GM21390 (cell line): ENCODE data around the gene SGCE.

Source experiments
- ATAC-seq: cut with Tn5 transposase; IDR thresholded peaks from one replicate; pipeline ENCODE4 v1.9.1; 2021; ENCODE audit not compliant: unreplicated experiment

SGCE gene

GRCh38 chr7:94660006-94660405 lies 4.1 kb upstream of the SGCE start:
- ATAC-seq = no peak

- no peak for ATAC-seq
Observed at GRCh38 chr7:94658826-94659225, 2.9 kb upstream of the SGCE start.

- ATAC-seq = peak; percentile 78
Observed at GRCh38 chr7:94657771-94658693, 2.1 kb upstream of the SGCE start.

GRCh38 chr7:94656925-94657731 lies 1.2 kb upstream of the SGCE start:
- no peak for ATAC-seq

- ATAC-seq = no peak
Observed at GRCh38 chr7:94656658-94656924, 658 bp upstream of the SGCE start.

- no peak for ATAC-seq
Observed at GRCh38 chr7:94655126-94655847, 646 bp downstream of the SGCE start.

- no peak for ATAC-seq
Observed at GRCh38 chr7:94654783-94655125, 1.2 kb downstream of the SGCE start.

GRCh38 chr7:94650147-94651051 lies 5.5 kb downstream of the SGCE start:
- ATAC-seq = no peak

- peak; percentile 84 for ATAC-seq
Observed at GRCh38 chr7:94649450-94649849, 6.5 kb downstream of the SGCE start.

GRCh38 chr7:94648731-94649130 lies 7.2 kb downstream of the SGCE start:
- ATAC-seq = no peak

- no peak for ATAC-seq
Observed at GRCh38 chr7:94647295-94647694, 8.6 kb downstream of the SGCE start.

GRCh38 chr7:94643771-94644545 lies 12.0 kb downstream of the SGCE start:
- no peak for ATAC-seq

- ATAC-seq = no peak
Observed at GRCh38 chr7:94642838-94643653, 12.9 kb downstream of the SGCE start.

- ATAC-seq = no peak
Observed at GRCh38 chr7:94639384-94639783, 16.5 kb downstream of the SGCE start.

- ATAC-seq = no peak
Observed at GRCh38 chr7:94635687-94636086, 20.2 kb downstream of the SGCE start.

GRCh38 chr7:94634502-94634901 lies 21.4 kb downstream of the SGCE start:
- no peak for ATAC-seq

- no peak for ATAC-seq
Observed at GRCh38 chr7:94633687-94634086, 22.2 kb downstream of the SGCE start.

- no peak for ATAC-seq
Observed at GRCh38 chr7:94633014-94633341, 23.0 kb downstream of the SGCE start.

- peak; percentile 62 for ATAC-seq
Observed at GRCh38 chr7:94632338-94633013, 23.5 kb downstream of the SGCE start.
